OCI-M2 (cell line): ENCODE data around the gene PNPLA3.

Experiments used
- DNase-seq: peaks from one replicate; lab custom pipeline; 2025; ENCODE audit not compliant: unreplicated experiment; lab: John Stamatoyannopoulos, UW

PNPLA3 gene

DNA sequence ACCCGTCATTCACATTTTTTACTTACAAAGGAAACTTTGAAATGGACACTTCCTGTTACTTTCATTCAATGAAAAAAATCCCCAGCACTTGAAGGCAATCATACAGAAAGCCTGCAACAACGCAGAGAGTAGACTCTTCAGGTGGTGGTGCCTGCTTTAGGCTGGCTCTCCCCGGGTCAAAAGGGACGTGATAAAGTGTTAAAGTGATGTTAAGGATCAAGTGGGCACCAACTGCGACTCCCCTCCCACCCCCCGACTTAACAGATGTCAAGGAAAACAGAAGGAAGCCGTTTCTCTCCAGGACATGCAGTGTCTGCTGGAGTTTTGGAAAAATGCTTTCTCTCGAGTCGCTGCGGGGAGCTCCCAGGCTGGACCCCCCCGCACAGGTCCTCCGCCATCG, 414 bp upstream of the PNPLA3 start:
- DNase-seq: no peak

- DNase-seq: no peak
Observed at GRCh38 chr22:43924877-43925276, 1.3 kb downstream of the PNPLA3 start.

DNA sequence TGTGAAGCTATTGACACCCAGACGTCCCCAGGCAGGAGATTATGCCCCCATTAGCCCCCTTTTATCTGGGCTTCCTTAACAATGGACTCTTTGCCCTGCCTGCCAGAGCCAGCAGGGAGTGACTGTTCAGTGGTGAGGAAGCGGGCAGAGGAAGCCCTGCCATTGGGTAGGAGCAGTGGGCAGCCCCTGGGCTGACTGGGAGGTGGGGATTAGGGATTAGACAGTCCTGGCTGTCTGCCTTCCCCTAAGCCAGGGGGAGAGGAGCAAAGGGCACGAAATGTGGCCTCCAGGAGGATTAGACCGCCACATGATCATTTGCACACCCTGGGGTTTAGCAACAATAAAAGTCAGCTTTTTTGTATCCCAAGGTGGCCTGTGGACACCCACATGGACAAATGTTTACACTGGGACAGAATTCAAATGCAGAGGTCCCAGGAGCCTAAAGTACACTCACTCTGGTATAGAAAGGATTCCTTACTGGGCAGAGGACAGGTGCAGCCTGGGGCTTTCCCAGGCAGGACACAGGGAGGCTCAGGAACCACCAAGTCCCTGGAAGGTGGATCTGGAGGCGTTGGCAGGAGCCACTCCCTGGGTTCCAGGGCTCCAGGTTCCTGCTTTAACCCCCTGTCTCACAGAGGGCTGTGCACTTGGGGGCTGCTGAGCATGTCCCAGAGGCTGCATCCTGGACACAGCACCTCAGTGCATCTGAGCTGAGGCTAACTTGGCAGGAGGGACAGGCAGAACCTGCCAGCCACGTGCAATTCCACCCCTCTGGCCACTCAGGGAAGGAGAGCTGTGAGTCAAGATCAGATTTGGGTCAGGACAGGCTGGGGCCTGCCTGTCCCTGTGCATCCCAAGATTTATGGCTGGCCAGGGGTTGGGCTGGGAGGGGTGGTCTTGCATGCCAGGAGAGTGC, 2.1 kb downstream of the PNPLA3 start:
- no peak for DNase-seq

DNA sequence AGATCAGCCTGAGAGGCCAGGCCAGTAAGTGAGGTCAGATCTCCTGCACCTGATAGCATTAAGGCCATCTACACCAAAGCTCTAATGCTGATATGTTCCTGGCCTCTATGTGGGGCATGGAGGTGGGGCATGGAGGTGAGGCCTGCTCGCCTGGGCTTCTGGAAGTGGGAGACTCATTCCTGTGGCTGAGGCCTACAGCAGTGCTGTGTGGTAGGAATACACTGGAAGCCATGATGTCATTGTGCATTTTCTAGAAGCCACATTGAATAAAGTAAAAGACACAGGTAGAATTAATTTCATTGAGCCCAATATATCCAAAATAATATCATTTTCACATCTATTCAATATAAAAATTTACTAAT, 2.7 kb downstream of the PNPLA3 start:
- no peak for DNase-seq

GRCh38 chr22:43928468-43928867, 4.9 kb downstream of the PNPLA3 start:
- DNase-seq: no peak

- no peak for DNase-seq
Observed at GRCh38 chr22:43928908-43929307, 5.3 kb downstream of the PNPLA3 start.

DNA sequence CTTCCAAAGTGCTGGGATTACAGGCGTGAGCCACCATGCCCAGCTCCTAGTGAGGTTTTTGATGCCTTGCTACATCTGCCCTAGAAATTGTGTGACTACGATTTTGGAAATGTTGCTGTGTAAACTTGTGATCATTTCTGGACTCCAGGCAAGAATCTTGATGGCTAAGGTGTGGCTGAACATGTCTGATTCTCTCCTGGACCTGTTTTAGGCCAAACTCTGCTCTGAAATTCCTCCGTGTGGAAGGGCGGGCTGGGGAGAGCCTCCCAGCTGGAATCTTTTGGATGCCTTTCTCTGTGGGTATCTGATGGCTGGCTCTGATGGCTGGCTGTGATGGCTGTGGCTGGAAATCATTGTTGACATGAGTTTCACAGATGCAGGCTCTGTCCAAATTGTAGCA, 8.2 kb downstream of the PNPLA3 start:
- no peak for DNase-seq

DNA sequence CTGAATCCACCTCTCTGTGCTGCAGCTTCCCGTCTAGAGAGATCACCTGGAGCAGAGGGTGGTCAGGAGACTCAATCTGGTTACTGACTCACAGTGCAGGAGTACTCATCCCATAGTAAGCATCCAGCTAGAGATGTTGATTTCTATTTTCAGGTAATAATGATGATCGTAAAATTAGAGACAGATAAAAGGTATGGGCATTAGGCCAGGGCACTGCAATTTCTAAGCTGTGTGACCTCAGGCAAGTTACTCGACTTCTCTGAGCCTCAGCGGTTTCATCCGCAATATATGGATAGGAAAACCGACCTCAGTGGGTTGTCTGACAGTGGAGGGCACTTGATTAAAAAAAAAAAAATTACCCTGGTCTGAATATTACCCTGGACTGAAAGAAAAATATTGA, 17.8 kb downstream of the PNPLA3 start:
- DNase-seq: no peak

GRCh38 chr22:43944670-43945430, 21.2 kb downstream of the PNPLA3 start:
- no peak for DNase-seq

- DNase-seq: no peak
Observed at GRCh38 chr22:43945632-43946383, 22.2 kb downstream of the PNPLA3 start.

DNA sequence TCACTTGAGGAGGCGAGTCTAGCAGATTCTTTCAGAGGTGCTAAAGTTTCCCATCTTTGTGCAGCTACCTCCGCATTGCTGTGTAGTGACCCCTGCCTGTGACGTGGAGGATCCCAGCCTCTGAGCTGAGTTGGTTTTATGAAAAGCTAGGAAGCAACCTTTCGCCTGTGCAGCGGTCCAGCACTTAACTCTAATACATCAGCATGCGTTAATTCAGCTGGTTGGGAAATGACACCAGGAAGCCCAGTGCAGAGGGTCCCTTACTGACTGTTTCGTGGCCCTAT, 22.7 kb downstream of the PNPLA3 start:
- DNase-seq: no peak

GRCh38 chr22:43948836-43949406, 25.3 kb downstream of the PNPLA3 start:
- DNase-seq: no peak

DNA sequence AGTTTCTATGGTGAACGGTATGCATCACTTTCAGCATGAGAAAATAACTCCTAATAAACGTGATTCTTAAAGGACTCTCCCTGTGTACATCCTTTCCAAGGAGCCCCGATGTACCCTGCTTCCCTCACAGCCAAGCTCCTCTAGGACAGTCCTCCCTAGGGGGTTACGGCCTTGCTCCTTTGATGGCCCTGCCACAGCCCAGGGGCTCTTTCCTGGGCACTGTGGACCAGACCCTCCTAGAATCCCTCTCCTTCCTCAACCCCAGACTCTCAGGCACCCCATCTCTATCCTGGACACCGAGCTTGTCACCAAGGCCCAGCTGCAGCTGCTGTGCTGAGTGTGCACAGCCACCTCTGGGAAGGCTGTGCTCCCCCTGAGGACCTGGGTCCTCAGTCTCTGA, 27.8 kb downstream of the PNPLA3 start:
- no peak for DNase-seq

- DNase-seq: no peak
Observed at GRCh38 chr22:43951966-43952365, 28.4 kb downstream of the PNPLA3 start.

DNA sequence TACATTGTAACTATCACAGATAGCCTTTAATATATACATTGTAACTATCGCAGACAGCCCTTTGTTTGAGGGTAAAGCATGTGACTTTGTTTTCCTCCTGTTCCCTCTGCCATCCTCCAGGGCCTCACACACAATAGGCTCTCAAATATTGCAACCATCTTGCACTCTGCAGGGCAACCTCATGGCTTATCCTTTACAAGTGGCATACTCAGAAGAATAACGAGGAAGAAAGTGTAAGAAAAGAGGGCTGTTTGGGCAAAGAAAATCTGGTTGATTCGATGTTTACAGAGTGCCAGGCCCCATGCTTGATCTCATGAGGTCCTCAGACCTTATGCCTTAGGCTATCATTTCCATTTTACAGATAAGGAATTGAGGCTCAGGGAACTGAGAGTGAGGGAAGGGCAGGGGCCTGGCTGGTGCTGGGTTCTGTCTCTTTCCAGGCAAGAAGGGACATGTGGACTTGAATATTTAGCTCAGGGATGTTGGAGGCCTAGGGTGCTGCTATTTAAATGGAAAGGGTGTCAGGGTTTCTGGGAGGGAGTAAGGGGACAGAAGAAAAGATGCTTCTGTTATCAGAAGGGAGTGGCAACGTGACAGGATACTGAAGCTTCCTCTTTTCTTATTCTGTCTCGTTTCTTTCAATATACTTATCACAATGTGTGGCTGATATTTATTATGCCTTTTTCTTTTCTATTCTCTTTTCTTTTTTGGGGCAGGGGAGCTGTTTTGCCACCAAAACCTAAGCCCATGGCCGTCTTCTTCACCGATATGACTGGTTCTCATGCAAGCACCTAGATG, 30.6 kb downstream of the PNPLA3 start:
- no peak for DNase-seq

DNA sequence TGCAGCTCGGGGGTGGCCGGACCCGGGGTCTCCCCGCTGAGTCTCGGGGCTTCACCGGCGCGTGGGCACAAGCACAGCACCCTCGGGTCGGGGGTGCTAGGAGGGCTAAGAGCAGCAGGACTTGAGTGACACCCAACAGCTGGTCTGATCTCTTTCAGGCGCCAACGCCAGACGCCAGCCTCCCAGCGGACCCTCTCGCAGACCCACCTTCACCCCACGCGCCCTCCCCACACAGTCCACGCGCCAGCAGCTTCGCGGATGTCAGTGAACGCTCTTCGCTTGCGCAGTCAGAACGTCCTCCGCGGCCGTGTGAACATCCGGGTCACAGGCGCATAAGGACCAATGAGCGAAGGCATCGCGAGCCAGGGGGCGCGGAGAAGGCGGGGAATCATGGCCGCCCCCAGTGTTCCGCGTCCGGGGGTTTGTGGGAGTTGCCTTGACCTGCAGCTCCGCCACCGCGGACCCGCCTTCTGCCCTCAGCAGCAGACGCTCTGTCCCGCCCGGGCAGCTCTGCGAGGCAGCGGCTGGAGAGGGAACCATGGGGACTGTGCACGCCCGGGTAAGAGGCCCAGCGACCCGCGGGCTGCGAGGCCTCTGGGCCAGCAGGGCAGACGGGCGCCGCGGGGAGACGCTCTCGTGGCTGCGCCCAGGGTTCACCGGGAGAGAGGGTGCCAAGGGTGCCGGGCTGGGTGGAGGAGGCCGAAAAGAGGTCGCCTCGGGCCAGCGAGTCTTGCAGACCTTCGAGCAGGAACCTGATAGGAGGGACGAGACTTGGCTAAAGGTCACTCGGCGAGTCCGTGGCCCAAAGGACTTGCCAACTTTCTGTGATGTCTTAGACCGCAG, 31.7 kb downstream of the PNPLA3 start, which contains the start of gene SAMM50:
SAMM50 (plus strand) TSS at position 403 of the 843 bp plus-strand sequence; CDS start at position 539, 136 bp downstream.
- DNase-seq: no peak

DNA sequence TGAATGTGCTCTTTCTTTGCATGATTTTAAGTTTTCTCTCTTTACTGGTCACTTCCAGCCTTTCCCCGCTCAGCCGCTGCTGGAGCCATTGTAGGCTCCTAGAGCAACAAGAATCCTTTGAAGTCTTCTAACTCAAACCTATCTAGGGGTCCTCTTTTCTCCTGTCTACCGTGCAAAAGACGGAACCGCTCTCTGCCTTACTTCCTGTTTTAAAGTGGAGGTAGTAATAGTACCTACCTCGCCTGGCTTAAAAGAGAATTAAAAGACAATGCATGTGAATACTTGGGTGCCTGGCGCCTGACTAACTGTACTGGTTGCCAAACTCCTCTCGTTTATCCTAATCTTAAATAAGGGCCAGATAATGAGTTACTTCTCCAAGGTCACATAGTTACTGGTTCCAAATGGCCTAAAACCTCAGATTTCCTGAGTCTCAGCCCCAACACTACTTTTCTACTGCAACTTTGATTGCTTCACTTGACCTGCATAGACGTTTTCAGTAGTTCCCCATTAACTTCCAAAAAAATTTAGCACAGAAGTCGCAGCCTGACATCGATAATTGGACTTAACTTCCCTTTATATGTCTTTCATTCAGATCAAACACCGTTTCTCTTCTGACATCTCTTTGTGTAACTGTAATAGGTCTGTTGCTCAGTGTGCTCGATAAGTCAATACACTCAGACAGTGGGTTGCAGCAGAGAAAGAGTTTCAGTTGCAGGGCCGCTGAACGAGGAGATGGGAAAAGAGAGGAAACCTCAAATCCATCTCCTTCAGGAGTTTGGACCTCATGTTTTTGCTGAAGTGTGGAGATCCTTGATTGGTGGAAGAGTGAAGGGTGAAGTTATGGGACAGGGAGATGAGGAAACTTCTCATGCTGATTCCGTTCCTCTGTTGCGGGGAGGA, 32.5 kb downstream of the PNPLA3 start:
- no peak for DNase-seq

GRCh38 chr22:43956805-43957463, 33.3 kb downstream of the PNPLA3 start:
- DNase-seq: no peak
